Immature natural killer cell (primary cell): ENCODE data around the gene CACNA2D3. TPM values are rescaled to one million over a fixed set of nuclear protein-coding genes. Genes with fewer than 3 reads are reported as not detected.

Source experiments
- DNase-seq, 3 donors: peaks; one replicate each; pipeline ENCODE4 v3.0.0; 2022; ENCODE audit warnings: mixed read lengths in 1 of 3
- H3K27ac Mint-ChIP-seq, 6 donors: one replicate each; pipeline ENCODE4 v1.8.0; 2020; ENCODE audit warnings: mixed read lengths in 6 of 6, mild to moderate bottlenecking in 5 of 6, inconsistent platforms in 4 of 6, moderate library complexity in 3 of 6
- H3K27me3 Mint-ChIP-seq, 3 donors: one replicate each; pipeline ENCODE4 v1.8.0; 2020 to 2021; ENCODE audit warnings: low read depth in 3 of 3, mild to moderate bottlenecking in 3 of 3, mixed read lengths in 3 of 3, moderate library complexity in 3 of 3, inconsistent platforms in 1 of 3
- H3K36me3 Mint-ChIP-seq, 3 donors: one replicate each; pipeline ENCODE4 v1.8.0; 2020; ENCODE audit warnings: mixed read lengths in 3 of 3, inconsistent platforms in 2 of 3, mild to moderate bottlenecking in 2 of 3
- H3K4me1 Mint-ChIP-seq, 2 donors: one replicate each; pipeline ENCODE4 v1.8.0; 2020; ENCODE audit warnings: inconsistent platforms in 2 of 2, mild to moderate bottlenecking in 2 of 2, mixed read lengths in 2 of 2, moderate library complexity in 1 of 2
- H3K4me3 Mint-ChIP-seq, 5 donors: one replicate each; pipeline ENCODE4 v1.8.0; 2020; ENCODE audit warnings: mild to moderate bottlenecking in 5 of 5, mixed read lengths in 5 of 5, inconsistent platforms in 3 of 5, moderate library complexity in 3 of 5
- H3K9me3 Mint-ChIP-seq, 6 donors: one replicate each; pipeline ENCODE4 v1.8.0; 2020; ENCODE audit warnings: mild to moderate bottlenecking in 6 of 6, mixed read lengths in 6 of 6, inconsistent platforms in 4 of 6, moderate library complexity in 3 of 6
- polyA plus RNA-seq, 3 donors: library from polyadenylated mRNA; unstranded; fragments of 300-500 nt; fragmentation: Illumina TruSeq; gene quantifications; one replicate each; pipeline ENCODE4 v1.2.3, GENCODE V29; 2021

Gene CACNA2D3
- polyA plus RNA-seq, 3 donors from 2014 or later, result 0.39 to 4.6 (median 0.77) TPM

DNA sequence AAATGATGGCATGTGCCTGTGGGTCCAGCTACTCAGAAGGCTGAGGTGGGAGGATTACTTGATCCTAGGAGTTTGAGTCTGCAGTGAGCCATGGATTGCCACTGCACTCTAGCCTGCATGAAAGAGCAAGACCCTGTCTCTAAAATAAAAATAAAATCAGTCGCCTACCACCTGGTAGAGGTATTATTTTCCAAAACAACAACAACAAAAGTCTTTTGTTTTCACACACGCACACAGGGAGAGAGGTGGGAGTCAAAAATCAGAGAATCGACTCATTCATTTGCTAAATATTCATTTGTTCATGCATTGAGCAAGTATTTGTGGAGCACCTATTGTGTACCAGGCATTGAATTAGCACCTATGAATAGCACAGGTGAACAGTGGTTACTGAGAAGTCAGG lies 587.4 kb downstream of the CACNA2D3 start:
- H3K4me3 Mint-ChIP-seq, result no peak overlapping the region
- no peaks in the 10 kb centered on the region for H3K4me1 Mint-ChIP-seq
- no peak for DNase-seq
- peaks cover 2 to 24% (median 5%) of the 10 kb centered on the region in 6 donors for H3K9me3 Mint-ChIP-seq
- no peaks in the 10 kb centered on the region for H3K36me3 Mint-ChIP-seq
- H3K27me3 Mint-ChIP-seq, result no peaks in the 10 kb centered on the region
- H3K27ac Mint-ChIP-seq, result no peak overlapping the region

DNA sequence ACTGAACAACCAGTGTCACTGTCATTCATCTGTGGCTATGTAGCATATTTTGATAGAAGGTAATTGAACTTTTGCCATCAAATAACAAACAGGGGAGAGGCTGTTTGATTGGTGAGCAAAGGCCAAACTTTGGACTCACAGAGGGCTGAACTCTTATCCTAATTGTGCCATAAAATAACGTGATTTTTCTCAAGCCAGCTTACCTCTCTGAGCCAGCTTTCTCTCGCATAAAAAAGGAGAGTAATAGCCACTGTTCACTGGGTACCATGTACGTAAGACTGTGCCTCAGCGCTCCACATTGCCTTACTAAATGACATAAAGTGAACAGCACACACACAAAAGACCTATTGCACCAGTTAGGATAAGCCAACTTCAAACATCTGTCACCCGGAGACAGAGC lies 588.6 kb downstream of the CACNA2D3 start:
- H3K9me3 Mint-ChIP-seq, result peaks cover 2 to 21% (median 4%) of the 10 kb centered on the region in 6 donors
- no peaks in the 10 kb centered on the region for H3K27me3 Mint-ChIP-seq
- H3K36me3 Mint-ChIP-seq, result no peaks in the 10 kb centered on the region
- H3K4me3 Mint-ChIP-seq, result no peak overlapping the region
- H3K27ac Mint-ChIP-seq, result no peak overlapping the region
- DNase-seq, result no peak
- H3K4me1 Mint-ChIP-seq, result no peaks in the 10 kb centered on the region

DNA sequence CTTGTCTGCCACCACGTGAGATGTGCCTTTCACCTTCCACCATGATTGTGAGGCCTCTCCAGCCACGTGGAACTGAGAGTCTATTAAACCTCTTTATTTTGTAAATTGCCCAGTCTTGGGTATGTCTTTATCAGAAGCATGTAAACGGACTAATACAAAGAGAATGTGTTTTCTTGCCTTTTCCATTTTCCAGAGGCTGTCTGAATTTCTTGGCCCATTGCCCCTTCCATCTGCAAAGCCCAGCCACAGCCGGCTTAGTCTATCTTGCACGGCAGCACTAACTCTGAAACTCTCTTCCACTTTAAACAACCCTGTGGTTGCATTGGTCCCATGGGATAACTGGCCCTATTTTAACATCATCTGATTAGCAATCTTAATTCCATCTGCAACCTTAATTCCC lies 590.2 kb downstream of the CACNA2D3 start:
- Mint-ChIP-seq H3K27ac (no peak overlapping the region), H3K36me3 (no peaks in the 10 kb centered on the region)
- no peak for DNase-seq

DNA sequence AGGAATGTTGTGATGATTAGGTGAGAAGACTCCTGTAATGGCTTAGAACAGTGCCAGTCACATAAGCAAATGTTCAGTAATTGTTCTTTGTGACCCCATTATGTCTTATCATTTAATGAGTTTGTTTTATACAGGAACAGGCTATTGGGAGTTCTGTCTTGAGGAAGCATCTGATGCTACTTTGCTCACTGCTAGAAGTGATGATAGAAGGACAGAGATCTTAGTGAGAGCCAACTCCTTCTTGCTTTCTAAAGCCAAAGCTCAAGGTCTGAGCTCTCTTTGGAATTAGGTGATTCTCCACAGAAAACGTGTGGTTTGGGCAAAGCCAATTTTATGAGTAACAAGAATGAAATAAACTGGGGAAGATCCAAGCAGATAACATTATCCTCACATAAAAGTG lies 590.7 kb downstream of the CACNA2D3 start:
- Mint-ChIP-seq H3K4me3 (no peak overlapping the region), H3K9me3 (peaks cover 0 to 13% (median 2%) of the 10 kb centered on the region in 6 donors), H3K36me3 (no peaks in the 10 kb centered on the region), H3K27ac (no peak overlapping the region), H3K4me1 (no peaks in the 10 kb centered on the region), H3K27me3 (no peaks in the 10 kb centered on the region)
- no peak for DNase-seq

More for the DNA sequence above, 590.2 kb downstream of the CACNA2D3 start:
- no peaks in the 10 kb centered on the region for H3K4me1 Mint-ChIP-seq
- no peak overlapping the region for H3K4me3 Mint-ChIP-seq
- H3K9me3 Mint-ChIP-seq, result peaks cover 0 to 17% (median 4%) of the 10 kb centered on the region in 6 donors
- H3K27me3 Mint-ChIP-seq, result no peaks in the 10 kb centered on the region

DNA sequence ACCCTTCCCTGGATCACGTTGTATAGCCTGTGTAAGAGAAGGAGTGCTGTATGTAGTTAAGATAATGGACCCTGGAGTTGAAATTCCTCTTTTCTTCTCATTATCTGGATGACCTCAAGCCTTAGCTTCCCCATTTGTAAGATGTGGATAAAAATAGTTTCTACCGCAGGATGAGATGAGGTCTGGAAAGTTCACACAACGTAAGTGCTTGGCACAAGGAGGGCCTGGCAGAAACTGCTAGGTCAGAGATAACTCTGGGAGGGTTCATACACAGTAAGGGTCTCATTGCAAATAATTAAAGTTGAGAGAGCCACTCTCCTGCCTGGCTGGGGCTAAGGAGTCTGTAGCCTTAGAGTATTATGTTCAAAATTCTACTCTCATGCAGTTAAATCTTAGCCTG lies 591.1 kb downstream of the CACNA2D3 start:
- H3K9me3 Mint-ChIP-seq, result peaks cover 0 to 9% (median 2%) of the 10 kb centered on the region in 6 donors
- no peak overlapping the region for H3K27ac Mint-ChIP-seq
- H3K4me3 Mint-ChIP-seq, result no peak overlapping the region
- H3K36me3 Mint-ChIP-seq, result no peaks in the 10 kb centered on the region
- no peaks in the 10 kb centered on the region for H3K27me3 Mint-ChIP-seq
- H3K4me1 Mint-ChIP-seq, result no peaks in the 10 kb centered on the region
- DNase-seq, result no peak

DNA sequence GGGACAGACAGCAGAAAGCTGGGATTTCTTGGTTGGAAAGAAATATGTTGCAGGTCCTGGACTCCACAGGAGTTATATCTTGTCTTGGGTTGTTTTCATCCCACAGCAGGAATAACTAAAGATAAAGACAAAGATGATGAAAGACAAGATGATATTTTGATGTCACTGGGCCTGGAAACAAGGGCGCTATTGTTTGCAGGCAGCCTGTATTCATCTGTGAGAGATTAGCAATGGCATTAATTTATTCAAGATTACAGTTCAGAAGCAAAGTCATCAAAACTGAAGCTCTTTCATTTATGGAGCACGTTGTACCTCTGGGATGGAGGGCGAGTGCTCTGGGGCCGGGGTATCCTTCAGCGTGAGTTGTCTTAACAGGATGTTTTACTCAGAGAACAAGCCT lies 591.7 kb downstream of the CACNA2D3 start:
- Mint-ChIP-seq H3K27ac (no peak overlapping the region), H3K27me3 (no peaks in the 10 kb centered on the region), H3K36me3 (no peaks in the 10 kb centered on the region), H3K4me1 (no peaks in the 10 kb centered on the region), H3K9me3 (peaks cover 0 to 8% (median 2%) of the 10 kb centered on the region in 6 donors), H3K4me3 (no peak overlapping the region)
- DNase-seq, result no peak

DNA sequence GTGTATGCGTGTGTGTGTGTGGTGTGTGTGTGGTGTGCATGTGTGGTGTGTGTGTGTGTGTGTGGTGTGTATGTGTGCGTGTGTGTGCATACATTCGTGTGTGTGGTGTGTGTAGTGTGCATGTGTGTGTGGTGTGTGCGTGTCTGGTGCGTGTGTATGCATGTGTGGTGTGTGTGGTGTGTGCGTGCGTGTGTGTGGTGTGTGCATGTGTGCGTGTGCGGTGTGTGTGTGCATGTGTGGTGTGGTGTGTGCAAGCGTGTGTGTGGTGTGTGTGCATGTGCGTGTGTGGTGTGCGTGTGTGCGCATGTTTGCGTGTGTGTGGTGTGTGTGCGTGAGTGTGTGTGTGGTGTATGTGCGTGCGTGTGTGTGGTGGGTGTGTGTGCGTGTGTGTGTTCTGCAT lies 595.2 kb downstream of the CACNA2D3 start:
- Mint-ChIP-seq H3K4me1 (no peaks in the 10 kb centered on the region), H3K27me3 (peaks cover 0 to 2% (median 0%) of the 10 kb centered on the region in 3 donors), H3K36me3 (peaks cover 0 to 4% (median 0%) of the 10 kb centered on the region in 3 donors), H3K9me3 (peaks cover 0 to 13% (median 5%) of the 10 kb centered on the region in 6 donors), H3K27ac (no peak overlapping the region), H3K4me3 (no peak overlapping the region)
- DNase-seq, result no peak

DNA sequence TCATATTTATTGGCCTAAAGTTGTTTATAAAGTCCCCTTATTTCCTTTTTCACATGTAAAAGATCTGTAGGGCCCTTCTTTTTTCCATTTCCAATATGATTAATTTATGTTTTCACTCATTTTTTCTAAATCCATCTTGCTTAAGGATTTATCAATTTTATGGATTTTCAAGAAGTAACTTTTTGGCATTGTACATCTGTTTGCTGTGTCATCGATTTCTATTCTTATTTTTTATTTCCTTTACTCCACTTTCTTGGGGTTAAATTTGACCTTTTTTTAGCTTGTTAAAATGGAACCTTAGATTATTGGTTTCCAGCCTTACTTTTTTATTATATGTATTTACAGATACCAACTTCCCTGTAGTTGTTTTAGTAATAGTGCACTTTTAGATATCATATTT lies 597.6 kb downstream of the CACNA2D3 start:
- Mint-ChIP-seq H3K27ac (no peak overlapping the region), H3K27me3 (peaks cover 0 to 2% (median 0%) of the 10 kb centered on the region in 3 donors), H3K4me1 (no peaks in the 10 kb centered on the region), H3K36me3 (peaks cover 0 to 4% (median 0%) of the 10 kb centered on the region in 3 donors), H3K9me3 (peaks cover 3 to 15% (median 6%) of the 10 kb centered on the region in 6 donors), H3K4me3 (no peak overlapping the region)
- no peak for DNase-seq

DNA sequence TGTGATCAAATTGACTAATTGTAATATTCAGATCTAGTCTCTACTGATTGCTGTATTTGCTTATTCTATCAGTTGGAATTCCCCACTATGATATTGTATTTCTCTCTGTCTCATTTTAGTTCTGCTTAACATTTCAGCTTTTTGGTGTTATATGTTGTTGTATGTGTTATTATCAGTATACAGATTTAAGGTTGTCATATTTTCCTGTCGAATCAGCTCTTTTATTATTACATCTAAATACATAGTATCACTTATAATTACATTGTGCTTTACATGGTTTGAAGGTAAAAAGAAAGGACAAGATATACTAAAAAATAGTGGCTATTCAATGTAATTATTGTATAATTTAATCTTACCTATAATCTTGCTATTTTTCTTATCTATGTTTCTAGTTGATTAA lies 598.3 kb downstream of the CACNA2D3 start:
- H3K36me3 Mint-ChIP-seq, result peaks cover 0 to 4% (median 0%) of the 10 kb centered on the region in 3 donors
- peaks cover 3 to 15% (median 9%) of the 10 kb centered on the region in 6 donors for H3K9me3 Mint-ChIP-seq
- H3K27ac Mint-ChIP-seq, result no peak overlapping the region
- H3K4me3 Mint-ChIP-seq, result no peak overlapping the region
- DNase-seq, result no peak
- no peaks in the 10 kb centered on the region for H3K4me1 Mint-ChIP-seq
- H3K27me3 Mint-ChIP-seq, result peaks cover 0 to 2% (median 0%) of the 10 kb centered on the region in 3 donors

DNA sequence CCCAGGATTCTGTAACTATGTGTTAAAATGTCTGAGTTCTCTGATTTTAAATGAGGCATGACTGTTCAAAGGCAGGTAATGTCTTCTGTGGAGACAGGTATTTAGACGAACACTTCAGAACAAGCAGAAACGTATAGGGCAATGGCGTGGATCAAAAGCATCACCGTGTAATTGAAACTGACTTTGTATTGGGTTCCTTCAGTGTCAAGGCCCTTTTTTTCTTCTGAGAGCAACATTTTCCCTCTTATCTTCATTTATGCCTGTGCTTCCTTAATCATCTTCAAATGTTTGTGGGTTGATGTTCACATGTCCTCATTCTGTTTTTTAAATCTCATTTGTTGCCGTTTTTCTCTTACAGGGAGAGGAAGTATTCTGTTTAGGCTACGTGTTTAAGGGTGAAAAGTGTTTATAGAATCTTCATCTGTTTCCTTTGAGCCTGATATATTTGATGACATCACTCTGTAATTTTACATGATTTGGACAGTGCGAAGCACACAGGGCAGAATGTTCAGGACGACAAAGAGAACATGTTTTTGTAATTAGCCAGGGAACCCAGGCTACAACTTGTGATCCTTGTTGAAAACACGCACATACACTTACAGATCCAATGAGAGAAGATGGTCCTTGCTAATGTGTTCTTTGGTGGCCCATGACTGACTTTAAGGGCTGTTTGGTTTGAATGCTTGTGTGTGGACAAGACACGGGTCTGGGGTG lies 609.5 kb downstream of the CACNA2D3 start:
- Mint-ChIP-seq H3K4me3 (no peak overlapping the region), H3K9me3 (peaks cover 0 to 21% (median 11%) of the 10 kb centered on the region in 6 donors), H3K4me1 (no peaks in the 10 kb centered on the region), H3K27me3 (peaks cover 0 to 1% (median 0%) of the 10 kb centered on the region in 3 donors), H3K36me3 (no peaks in the 10 kb centered on the region), H3K27ac (no peak overlapping the region)
- DNase-seq, result no peak

DNA sequence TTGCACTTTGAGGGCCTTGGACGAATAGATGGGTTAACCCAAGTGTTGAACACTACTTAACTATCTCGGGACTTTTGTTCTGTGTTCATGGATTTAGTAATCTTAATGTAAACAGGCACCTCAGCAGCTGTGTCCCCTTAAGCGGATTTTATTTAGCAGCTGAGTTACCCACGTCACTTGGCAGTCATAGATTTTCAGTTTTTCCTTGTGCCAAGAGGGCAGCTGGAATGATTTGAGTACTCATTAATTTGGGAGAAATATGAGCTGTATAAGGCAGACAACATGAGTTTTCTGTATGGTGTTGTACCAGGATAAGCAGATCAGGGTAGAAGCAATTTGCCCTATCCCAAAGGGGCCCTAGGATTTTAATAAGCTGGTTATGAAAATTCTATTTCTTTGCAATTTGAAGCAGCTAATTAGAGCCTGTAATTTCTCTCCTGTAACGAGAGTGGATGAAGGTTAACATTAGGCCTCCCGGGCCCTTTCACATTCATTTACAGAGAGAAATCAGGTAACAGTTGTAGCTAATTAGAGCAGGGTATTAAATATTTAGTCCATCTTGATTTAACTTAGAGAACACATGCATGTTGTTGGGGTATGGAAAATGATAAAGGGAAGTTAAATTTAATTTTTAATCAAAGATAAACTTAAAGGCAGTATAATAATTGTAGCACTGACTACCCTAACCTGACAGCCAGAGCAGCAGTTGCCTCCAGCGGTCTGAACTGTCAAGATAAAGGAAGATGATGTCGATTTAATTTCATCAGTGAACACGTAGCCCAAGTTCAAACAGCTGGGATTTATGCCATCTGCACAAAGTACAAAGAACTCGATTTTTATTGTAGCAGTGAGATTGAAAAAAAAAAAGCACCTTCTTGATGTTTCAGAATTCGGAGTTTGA lies 611.0 kb downstream of the CACNA2D3 start:
- Mint-ChIP-seq H3K4me3 (no peak overlapping the region), H3K4me1 (no peaks in the 10 kb centered on the region), H3K27ac (no peak overlapping the region), H3K9me3 (peaks cover 0 to 21% (median 7%) of the 10 kb centered on the region in 6 donors), H3K27me3 (no peaks in the 10 kb centered on the region), H3K36me3 (no peaks in the 10 kb centered on the region)
- DNase-seq, result no peak

DNA sequence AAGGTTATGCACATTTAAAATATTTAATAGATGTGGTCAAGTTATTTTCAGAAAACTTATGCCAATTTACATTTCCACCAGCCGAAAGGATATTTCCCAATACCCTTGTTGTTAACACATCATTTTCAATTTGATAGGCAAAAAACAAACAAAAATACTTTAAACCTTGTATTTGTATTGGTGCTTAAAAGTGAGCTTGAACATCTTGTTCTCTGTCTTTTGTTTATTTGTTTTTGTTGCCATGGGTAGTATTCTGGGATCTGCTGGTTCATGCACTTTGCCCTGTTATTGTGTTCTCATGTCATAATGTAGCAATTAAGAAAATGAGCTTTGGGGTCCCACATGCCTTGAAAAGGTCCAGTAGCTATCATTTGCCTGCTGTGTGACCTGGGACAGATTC lies 614.1 kb downstream of the CACNA2D3 start:
- Mint-ChIP-seq H3K27ac (no peak overlapping the region), H3K4me3 (no peak overlapping the region), H3K9me3 (peaks cover 0 to 14% (median 4%) of the 10 kb centered on the region in 6 donors), H3K4me1 (no peaks in the 10 kb centered on the region), H3K27me3 (no peaks in the 10 kb centered on the region), H3K36me3 (no peaks in the 10 kb centered on the region)
- DNase-seq, result no peak

DNA sequence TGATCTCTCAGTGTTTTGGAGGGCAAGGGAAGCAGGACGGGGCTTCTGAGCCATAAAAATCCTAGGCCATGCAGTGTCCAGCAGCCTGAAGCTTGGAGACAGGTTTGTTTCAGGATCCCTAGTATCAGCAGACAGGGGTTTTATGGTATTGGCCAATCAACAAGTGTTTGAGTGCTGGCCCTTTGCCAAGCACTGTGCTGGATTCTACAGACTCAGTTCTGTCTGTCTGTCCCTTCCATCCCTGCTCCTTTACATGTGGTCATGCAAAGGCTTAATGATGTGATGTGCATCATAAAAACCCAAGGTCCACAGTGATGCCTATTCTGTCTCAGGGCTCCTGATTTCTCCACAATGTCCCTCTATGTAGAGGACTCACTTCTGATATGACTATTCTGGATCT lies 621.4 kb downstream of the CACNA2D3 start:
- DNase-seq, result no peak
- Mint-ChIP-seq H3K27ac (no peak overlapping the region), H3K4me1 (no peaks in the 10 kb centered on the region), H3K36me3 (no peaks in the 10 kb centered on the region), H3K4me3 (no peak overlapping the region), H3K27me3 (peaks cover 0 to 3% (median 3%) of the 10 kb centered on the region in 3 donors), H3K9me3 (peaks cover 1 to 11% (median 5%) of the 10 kb centered on the region in 6 donors)

DNA sequence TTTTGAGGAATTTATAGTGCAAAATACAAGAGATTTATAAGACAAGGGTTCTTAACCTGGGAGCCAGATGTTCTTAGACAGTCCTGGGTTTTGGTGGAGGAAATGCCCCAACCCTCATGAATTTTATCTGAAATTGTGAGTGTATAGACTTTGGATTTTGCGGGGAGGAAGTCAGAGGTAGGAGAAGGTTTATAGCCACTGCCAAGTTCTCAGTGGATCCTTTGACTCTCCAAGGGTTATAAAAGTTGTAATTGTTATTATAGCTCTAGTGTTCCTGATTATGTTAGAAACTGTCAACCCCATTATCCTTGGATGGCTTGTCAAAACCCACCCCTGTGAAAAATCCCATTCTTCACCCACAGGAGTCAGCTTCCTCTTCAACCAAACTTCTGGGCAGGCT lies 621.9 kb downstream of the CACNA2D3 start:
- peaks cover 0 to 3% (median 3%) of the 10 kb centered on the region in 3 donors for H3K27me3 Mint-ChIP-seq

More for the DNA sequence above, 621.9 kb downstream of the CACNA2D3 start:
- no peak overlapping the region for H3K27ac Mint-ChIP-seq
- H3K9me3 Mint-ChIP-seq, result peaks cover 1 to 8% (median 4%) of the 10 kb centered on the region in 6 donors
- H3K4me1 Mint-ChIP-seq, result no peaks in the 10 kb centered on the region
- DNase-seq, result no peak
- no peak overlapping the region for H3K4me3 Mint-ChIP-seq
- H3K36me3 Mint-ChIP-seq, result no peaks in the 10 kb centered on the region
